CD8-positive, alpha-beta memory T cell (primary cell): ENCODE results near the gene DCP1A. TPM values are rescaled to one million over a fixed set of nuclear protein-coding genes. Genes with fewer than 3 reads are reported as not detected.

Source experiments
- CTCF ChIA-PET: fragments of 350-600 bp; sonication (Branson Sonifier 250); formaldehyde crosslinking; loops from one replicate; lab custom pipeline; 2021; ENCODE audit warnings: antibody characterized with exemption; lab: Charles Lee
- POLR2A ChIA-PET: fragments of 350-600 bp; sonication (Branson Sonifier 250); formaldehyde crosslinking; loops from one replicate; lab custom pipeline; 2021; ENCODE audit warnings: antibody characterized with exemption; lab: Charles Lee
- DNase-seq, 5 donors: peaks; one replicate each; pipeline versions ENCODE4 v3.0.0 to v3.0.0-alpha.2; 2020 to 2022; ENCODE audit warnings: mixed read lengths in 1 of 5
- H3K27ac ChIP-seq: one replicate; pipeline ENCODE4 v1.7.0; 2013; ENCODE audit warnings: low read depth, mild to moderate bottlenecking, low read length, moderate library complexity
- H3K27me3 ChIP-seq: 2 replicates; pipeline ENCODE4 v1.7.0; 2013; ENCODE audit warnings: low read length, mild to moderate bottlenecking; ENCODE audit not compliant: insufficient read depth, poor library complexity, severe bottlenecking
- H3K36me3 ChIP-seq: 2 replicates; pipeline ENCODE4 v1.7.0; 2013; ENCODE audit warnings: mild to moderate bottlenecking, low read length, moderate library complexity; ENCODE audit not compliant: insufficient read depth
- H3K4me1 ChIP-seq: 2 replicates; pipeline ENCODE4 v1.7.0; 2013; ENCODE audit warnings: mild to moderate bottlenecking, low read length, moderate library complexity; ENCODE audit not compliant: insufficient read depth
- H3K4me3 ChIP-seq: 2 replicates; pipeline ENCODE4 v1.7.0; 2013; ENCODE audit warnings: mild to moderate bottlenecking, low read length
- H3K9me3 ChIP-seq: 2 replicates; pipeline ENCODE4 v1.7.0; 2013; ENCODE audit warnings: mild to moderate bottlenecking, low read length
- H3K27ac Mint-ChIP-seq, 8 donors: one replicate each; pipeline ENCODE4 v1.8.0; 2020 to 2021; ENCODE audit warnings: mixed read lengths in 8 of 8, mild to moderate bottlenecking in 6 of 8, inconsistent platforms in 3 of 8, moderate library complexity in 3 of 8
- H3K27me3 Mint-ChIP-seq, 2 donors: one replicate each; pipeline ENCODE4 v1.8.0; 2020 to 2021; ENCODE audit warnings: mixed read lengths in 2 of 2, mild to moderate bottlenecking in 1 of 2, moderate library complexity in 1 of 2
- H3K36me3 Mint-ChIP-seq, 3 donors: one replicate each; pipeline ENCODE4 v1.8.0; 2020 to 2021; ENCODE audit warnings: mixed read lengths in 3 of 3, inconsistent platforms in 1 of 3, mild to moderate bottlenecking in 1 of 3
- H3K4me1 Mint-ChIP-seq, 3 donors: one replicate each; pipeline ENCODE4 v1.8.0; 2020 to 2021; ENCODE audit warnings: mixed read lengths in 3 of 3, inconsistent platforms in 1 of 3, mild to moderate bottlenecking in 1 of 3
- H3K4me3 Mint-ChIP-seq, 7 donors: one replicate each; pipeline ENCODE4 v1.8.0; 2020 to 2021; ENCODE audit warnings: mixed read lengths in 7 of 7, mild to moderate bottlenecking in 6 of 7, moderate library complexity in 4 of 7, inconsistent platforms in 2 of 7
- H3K9me3 Mint-ChIP-seq, 5 donors: one replicate each; pipeline ENCODE4 v1.8.0; 2020 to 2022; ENCODE audit warnings: mixed read lengths in 5 of 5, mild to moderate bottlenecking in 3 of 5, moderate library complexity in 2 of 5, inconsistent platforms in 1 of 5
- polyA plus RNA-seq: library from polyadenylated mRNA; unstranded; fragments of 300-500 nt; fragmentation: Illumina TruSeq; gene quantifications from one replicate; pipeline ENCODE4 v1.2.3, GENCODE V29; 2021
- total RNA-seq, 2 experiments: library from RNA; stranded (reverse); gene quantifications; one replicate each; pipeline ENCODE4 v1.2.3, GENCODE V29; 2021

DCP1A gene
- total and polyA plus RNA-seq, 3 experiments from 2014 or later, result 40.1 to 82.4 (median 40.2) TPM

DNA sequence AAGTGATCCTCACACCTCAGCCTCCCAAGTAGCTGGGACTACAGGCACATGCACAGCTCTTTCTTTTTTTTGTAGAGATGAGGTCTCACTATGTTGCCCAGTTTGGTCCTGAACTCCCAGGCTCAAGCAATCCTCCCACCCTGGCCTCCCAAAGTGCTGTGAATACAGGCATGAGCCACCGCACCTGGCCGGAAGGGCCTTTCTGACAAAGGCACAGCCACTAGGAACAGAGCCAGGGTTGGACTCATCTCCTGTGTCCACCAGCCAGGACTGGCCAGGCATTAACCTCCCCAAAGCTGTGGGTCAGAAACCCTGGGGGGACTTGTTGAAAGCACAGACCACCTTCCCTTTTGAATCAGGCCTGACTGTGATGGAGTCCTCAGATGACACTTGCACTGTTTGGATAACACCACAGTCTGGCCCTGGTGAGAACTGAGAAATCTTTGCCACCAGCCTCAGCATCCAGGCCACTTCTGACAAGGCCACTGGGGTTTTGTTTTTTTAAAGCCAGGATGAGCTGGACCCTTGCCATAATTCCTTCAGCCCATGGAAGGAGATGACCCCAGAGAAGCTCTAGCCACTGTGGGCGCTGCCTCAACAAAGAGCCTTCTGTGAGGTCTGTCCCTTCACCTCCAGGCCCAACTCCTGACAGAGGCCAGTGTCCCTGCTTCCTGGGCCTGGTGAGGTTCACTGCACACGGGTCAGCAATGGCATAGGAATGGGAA, 96.3 kb downstream of the DCP1A start:
- POLR2A ChIA-PET, result interaction anchor here (0.5 to 0.6 kb wide), 2 partner anchors 81 to 143 kb away, joined by 3 read pairs; no protein-coding TSS in a partner anchor
- peak overlapping the region in 4 of 8 donors; percentile 26 to 79 (median 42) for H3K27ac Mint-ChIP-seq
- H3K27ac ChIP-seq, result no peak overlapping the region
- peaks cover 49 to 73% (median 67%) of the 10 kb centered on the region in 3 donors for H3K4me1 Mint-ChIP-seq
- no peak overlapping the region for H3K4me3 Mint-ChIP-seq
- H3K9me3 Mint-ChIP-seq, result no peaks in the 10 kb centered on the region
- peaks cover 0 to 15% (median 2%) of the 10 kb centered on the region in 3 donors for H3K36me3 Mint-ChIP-seq
- H3K36me3 ChIP-seq, result no peaks in the 10 kb centered on the region
- CTCF ChIA-PET, result no interaction called here
- no peaks in the 10 kb centered on the region for H3K27me3 Mint-ChIP-seq
- no peaks in the 10 kb centered on the region for H3K27me3 ChIP-seq
- H3K9me3 ChIP-seq, result no peaks in the 10 kb centered on the region
- no peak for DNase-seq
- H3K4me3 ChIP-seq, result no peak overlapping the region
- H3K4me1 ChIP-seq, result peaks cover 45% of the 10 kb centered on the region

DNA sequence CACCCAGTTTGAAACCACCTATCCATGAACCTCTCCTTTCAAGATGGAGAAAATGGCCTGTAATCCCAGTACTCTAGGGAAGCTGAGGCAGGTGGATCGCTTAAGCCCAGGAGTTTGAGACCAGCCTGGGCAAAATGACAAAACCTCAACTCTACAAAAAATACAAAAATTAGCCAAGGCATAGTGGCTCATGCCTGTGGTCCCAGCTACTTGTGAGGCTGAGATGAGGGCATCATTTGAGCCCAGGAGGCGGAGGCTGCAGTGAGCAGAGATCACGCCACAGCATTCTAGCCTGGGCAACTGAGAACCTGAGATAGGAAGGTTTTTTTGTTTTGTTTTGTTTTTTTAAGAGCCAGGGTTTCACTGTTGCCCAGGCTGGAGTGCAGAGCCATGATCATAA, 96.9 kb downstream of the DCP1A start:
- Mint-ChIP-seq H3K9me3 (no peaks in the 10 kb centered on the region), H3K4me1 (peaks cover 49 to 72% (median 72%) of the 10 kb centered on the region in 3 donors), H3K27me3 (no peaks in the 10 kb centered on the region), H3K27ac (no peak overlapping the region), H3K36me3 (peaks cover 0 to 16% (median 2%) of the 10 kb centered on the region in 3 donors), H3K4me3 (no peak overlapping the region)
- Histone ChIP-seq H3K9me3 (no peaks in the 10 kb centered on the region), H3K4me1 (peaks cover 45% of the 10 kb centered on the region), H3K36me3 (no peaks in the 10 kb centered on the region), H3K27me3 (no peaks in the 10 kb centered on the region), H3K27ac (no peak overlapping the region), H3K4me3 (no peak overlapping the region)
- DNase-seq, result no peak
- POLR2A ChIA-PET, result interaction anchor here (0.6 kb wide), 1 partner anchor 82 kb away, joined by 3 read pairs; no protein-coding TSS in a partner anchor
- CTCF ChIA-PET, result no interaction called here

DNA sequence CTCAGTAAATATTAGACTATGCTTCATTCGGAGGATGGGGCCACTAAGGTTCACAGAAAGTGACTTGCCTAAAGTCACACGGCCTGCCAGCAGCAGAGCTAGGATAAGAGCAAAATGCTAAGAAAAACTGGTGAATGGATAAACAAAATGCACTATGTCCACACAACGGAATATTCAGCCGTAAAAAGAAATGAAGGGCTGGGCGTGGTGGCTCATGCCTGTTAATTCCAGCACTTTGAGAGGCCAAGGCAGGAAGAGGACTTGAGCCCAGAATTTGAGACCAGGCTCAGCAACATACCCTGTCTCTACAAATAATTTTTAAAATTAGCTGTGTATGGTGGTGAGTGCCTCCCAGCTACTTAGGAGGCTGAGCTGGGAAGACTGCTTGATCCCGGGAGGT, 99.2 kb downstream of the DCP1A start:
- no peak overlapping the region for H3K27ac ChIP-seq
- no peaks in the 10 kb centered on the region for H3K9me3 Mint-ChIP-seq
- no peaks in the 10 kb centered on the region for H3K36me3 ChIP-seq
- CTCF ChIA-PET, result interaction anchor here (1.5 kb wide), 1 partner anchor 11 kb away, joined by 4 read pairs; no protein-coding TSS in a partner anchor
- H3K4me3 Mint-ChIP-seq, result no peak overlapping the region
- peaks cover 40 to 71% (median 59%) of the 10 kb centered on the region in 3 donors for H3K4me1 Mint-ChIP-seq
- peaks cover 0 to 16% (median 2%) of the 10 kb centered on the region in 3 donors for H3K36me3 Mint-ChIP-seq
- H3K27me3 Mint-ChIP-seq, result no peaks in the 10 kb centered on the region
- no peaks in the 10 kb centered on the region for H3K27me3 ChIP-seq
- POLR2A ChIA-PET, result no interaction called here
- H3K4me1 ChIP-seq, result peaks cover 29% of the 10 kb centered on the region
- H3K27ac Mint-ChIP-seq, result peak overlapping the region in 2 of 8 donors; percentile 9 to 19
- no peaks in the 10 kb centered on the region for H3K9me3 ChIP-seq
- no peak for DNase-seq
- H3K4me3 ChIP-seq, result no peak overlapping the region

DNA sequence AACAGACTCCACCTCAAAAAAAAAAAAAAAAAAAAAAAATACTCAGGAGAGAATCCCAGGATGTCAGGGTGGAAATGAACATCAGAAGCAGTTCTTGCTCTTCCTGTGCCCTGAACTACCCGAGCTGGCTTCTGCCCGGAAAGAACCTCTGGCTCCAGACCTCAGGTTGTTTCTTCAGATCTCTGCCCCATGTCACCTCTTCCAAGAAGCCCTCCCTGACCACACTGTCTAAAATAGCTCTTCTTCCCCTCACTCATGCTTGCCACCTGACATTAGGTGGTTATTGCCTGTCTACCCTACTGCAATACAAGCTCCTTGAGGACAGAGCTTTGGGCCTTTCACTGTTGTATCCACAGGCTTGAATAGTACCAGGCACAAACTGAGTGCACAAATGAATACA, 99.7 kb downstream of the DCP1A start:
- peaks cover 0 to 16% (median 2%) of the 10 kb centered on the region in 3 donors for H3K36me3 Mint-ChIP-seq
- ChIA-PET CTCF (interaction anchor here (1.1 to 1.5 kb wide), 2 partner anchors 10 to 114 kb away, joined by 4 read pairs; no protein-coding TSS in a partner anchor), POLR2A (no interaction called here)
- H3K27ac Mint-ChIP-seq, result peak overlapping the region in 3 of 8 donors; percentile 19 to 38 (median 25)
- H3K4me3 Mint-ChIP-seq, result no peak overlapping the region
- H3K9me3 Mint-ChIP-seq, result no peaks in the 10 kb centered on the region
- Histone ChIP-seq H3K36me3 (no peaks in the 10 kb centered on the region), H3K4me1 (peaks cover 26% of the 10 kb centered on the region), H3K27ac (no peak overlapping the region), H3K27me3 (no peaks in the 10 kb centered on the region), H3K9me3 (no peaks in the 10 kb centered on the region), H3K4me3 (no peak overlapping the region)
- peaks cover 38 to 66% (median 55%) of the 10 kb centered on the region in 3 donors for H3K4me1 Mint-ChIP-seq
- no peak for DNase-seq
- H3K27me3 Mint-ChIP-seq, result no peaks in the 10 kb centered on the region

DNA sequence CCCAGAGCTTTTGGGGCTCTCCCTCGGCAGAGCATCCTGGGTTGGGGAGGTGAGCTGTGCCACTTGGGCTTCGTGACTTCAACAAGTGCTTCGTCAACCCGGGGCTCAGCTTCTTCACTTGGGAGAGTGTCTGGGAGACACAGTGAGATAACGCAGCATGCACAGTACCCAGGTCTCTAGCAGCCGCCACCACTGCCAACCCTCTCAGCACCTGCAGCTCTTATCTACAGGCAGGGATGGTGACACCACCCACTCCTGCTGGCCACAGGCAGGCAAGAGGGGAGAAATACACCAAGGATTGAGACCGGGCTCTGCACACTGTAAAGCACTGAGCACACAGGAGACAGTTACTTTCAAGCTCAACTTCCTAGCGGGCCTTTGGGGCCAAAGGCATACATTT, 103.1 kb downstream of the DCP1A start:
- no peak for DNase-seq
- H3K27ac ChIP-seq, result no peak overlapping the region
- ChIA-PET CTCF (no interaction called here), POLR2A (no interaction called here)
- no peaks in the 10 kb centered on the region for H3K27me3 ChIP-seq
- H3K4me1 ChIP-seq, result peaks cover 8% of the 10 kb centered on the region
- Mint-ChIP-seq H3K9me3 (no peaks in the 10 kb centered on the region), H3K4me3 (no peak overlapping the region), H3K4me1 (peaks cover 21 to 35% (median 35%) of the 10 kb centered on the region in 3 donors), H3K27me3 (no peaks in the 10 kb centered on the region), H3K27ac (peak overlapping the region in 1 of 8 donors; percentile 60), H3K36me3 (peaks cover 0 to 45% (median 4%) of the 10 kb centered on the region in 3 donors)
- no peak overlapping the region for H3K4me3 ChIP-seq
- H3K9me3 ChIP-seq, result no peaks in the 10 kb centered on the region
- H3K36me3 ChIP-seq, result peaks cover 23% of the 10 kb centered on the region

DNA sequence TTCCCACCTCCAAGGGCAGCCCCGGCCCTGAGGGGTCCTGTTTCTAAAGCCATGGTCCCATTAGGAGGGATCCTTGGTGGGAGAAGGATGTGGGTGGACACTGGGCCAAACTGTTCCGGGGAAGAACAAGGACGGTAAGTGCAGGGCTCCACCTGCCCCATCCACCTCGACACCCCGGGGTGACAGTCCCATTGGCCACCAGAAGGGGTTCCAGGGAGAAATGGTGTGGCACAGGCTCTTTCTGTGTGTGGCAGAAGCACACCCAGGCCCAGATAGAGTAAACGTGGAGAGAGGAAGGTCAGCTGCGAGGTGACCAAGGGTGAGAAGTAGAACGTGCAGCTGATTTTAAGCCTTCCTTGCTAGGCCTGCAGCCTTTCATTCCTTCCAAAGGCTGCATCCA, 103.6 kb downstream of the DCP1A start:
- ChIA-PET POLR2A (no interaction called here), CTCF (no interaction called here)
- H3K27ac Mint-ChIP-seq, result peak overlapping the region in 1 of 8 donors; percentile 66
- no peaks in the 10 kb centered on the region for H3K9me3 ChIP-seq
- H3K4me3 Mint-ChIP-seq, result no peak overlapping the region
- peaks cover 21 to 35% (median 35%) of the 10 kb centered on the region in 3 donors for H3K4me1 Mint-ChIP-seq
- no peak for DNase-seq
- peaks cover 8% of the 10 kb centered on the region for H3K4me1 ChIP-seq
- peaks cover 0 to 48% (median 6%) of the 10 kb centered on the region in 3 donors for H3K36me3 Mint-ChIP-seq
- no peak overlapping the region for H3K4me3 ChIP-seq
- no peak overlapping the region for H3K27ac ChIP-seq
- H3K27me3 Mint-ChIP-seq, result no peaks in the 10 kb centered on the region
- peaks cover 23% of the 10 kb centered on the region for H3K36me3 ChIP-seq
- no peaks in the 10 kb centered on the region for H3K27me3 ChIP-seq
- H3K9me3 Mint-ChIP-seq, result no peaks in the 10 kb centered on the region

DNA sequence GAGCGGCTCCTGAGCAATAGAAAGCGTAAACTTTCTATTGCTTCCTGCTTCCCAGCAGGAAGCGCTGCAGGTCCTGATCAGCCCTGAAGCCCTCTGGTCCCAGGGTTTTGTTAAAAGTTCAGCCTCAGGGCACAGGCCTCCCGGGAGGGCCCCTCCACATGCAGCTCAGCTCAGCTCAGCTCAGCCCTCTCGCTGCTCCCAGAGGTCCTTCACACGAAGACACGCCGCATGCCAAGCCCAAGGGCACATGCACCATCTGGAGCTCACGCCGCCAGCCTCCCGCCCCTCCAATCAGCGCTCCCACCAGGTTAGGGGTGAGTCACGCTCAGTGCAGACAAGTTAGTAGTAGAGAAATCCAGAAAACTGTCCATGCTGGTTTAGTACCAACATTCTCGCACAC, 104.2 kb downstream of the DCP1A start:
- Histone ChIP-seq H3K27me3 (no peaks in the 10 kb centered on the region), H3K9me3 (no peaks in the 10 kb centered on the region), H3K4me1 (peaks cover 5% of the 10 kb centered on the region), H3K4me3 (no peak overlapping the region), H3K27ac (no peak overlapping the region), H3K36me3 (peaks cover 23% of the 10 kb centered on the region)
- no peaks in the 10 kb centered on the region for H3K27me3 Mint-ChIP-seq
- DNase-seq, result no peak
- ChIA-PET CTCF (no interaction called here), POLR2A (no interaction called here)
- peaks cover 16 to 28% (median 28%) of the 10 kb centered on the region in 3 donors for H3K4me1 Mint-ChIP-seq
- no peak overlapping the region for H3K4me3 Mint-ChIP-seq
- peaks cover 0 to 55% (median 7%) of the 10 kb centered on the region in 3 donors for H3K36me3 Mint-ChIP-seq
- H3K27ac Mint-ChIP-seq, result peak overlapping the region in 2 of 8 donors; percentile 10 to 17
- H3K9me3 Mint-ChIP-seq, result no peaks in the 10 kb centered on the region

DNA sequence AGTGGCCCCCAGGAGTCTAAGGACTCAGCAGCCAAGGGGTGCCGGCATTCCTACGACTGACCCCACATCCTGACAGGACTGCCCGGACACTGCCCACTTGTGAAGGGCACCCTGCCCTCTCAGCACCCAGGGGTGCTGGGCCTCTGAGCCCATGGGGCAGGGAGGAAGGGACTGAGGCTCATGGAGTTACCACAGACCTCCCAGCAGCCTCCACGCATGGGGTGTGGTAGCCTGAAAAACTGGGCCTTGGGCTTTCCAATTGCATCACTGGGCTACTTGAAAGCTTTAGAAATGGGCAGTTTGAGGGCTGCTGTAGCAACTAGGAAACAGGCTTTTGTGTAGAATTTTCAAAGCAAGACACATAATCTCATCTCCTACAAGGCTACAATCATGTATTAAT, 104.7 kb downstream of the DCP1A start:
- H3K27ac Mint-ChIP-seq, result peak overlapping the region in 1 of 8 donors; percentile 33
- Histone ChIP-seq H3K27me3 (no peaks in the 10 kb centered on the region), H3K4me1 (no peaks in the 10 kb centered on the region), H3K27ac (no peak overlapping the region), H3K36me3 (peaks cover 23% of the 10 kb centered on the region), H3K4me3 (no peak overlapping the region), H3K9me3 (no peaks in the 10 kb centered on the region)
- H3K9me3 Mint-ChIP-seq, result no peaks in the 10 kb centered on the region
- CTCF ChIA-PET, result interaction anchor here (0.9 kb wide), 1 partner anchor 22 kb away, joined by 3 read pairs; no protein-coding TSS in a partner anchor
- H3K4me3 Mint-ChIP-seq, result no peak overlapping the region
- no peaks in the 10 kb centered on the region for H3K27me3 Mint-ChIP-seq
- H3K4me1 Mint-ChIP-seq, result peaks cover 10 to 23% (median 23%) of the 10 kb centered on the region in 3 donors
- DNase-seq, result no peak
- POLR2A ChIA-PET, result no interaction called here
- peaks cover 0 to 56% (median 9%) of the 10 kb centered on the region in 3 donors for H3K36me3 Mint-ChIP-seq
